Liver (tissue), 9 donors: ENCODE data around the gene NSG1. TPM values are rescaled to one million over a fixed set of nuclear protein-coding genes. Genes with fewer than 3 reads are reported as not detected.

Experiments
- DNase-seq: peaks from one replicate; pipeline ENCODE4 v3.0.0-alpha.2; 2017; ENCODE audit warnings: low spot score
- H3K27ac ChIP-seq, 2 donors: one replicate each; pipeline ENCODE4 v1.7.0; 2013; ENCODE audit warnings: inconsistent platforms in 2 of 2, low read length in 2 of 2, control low read depth in 1 of 2, low read depth in 1 of 2, mild to moderate bottlenecking in 1 of 2
- H3K27me3 ChIP-seq, 4 donors: one replicate each; pipeline versions ENCODE4 v1.6.1 to v1.7.0; 2013; ENCODE audit warnings: low read length in 3 of 4, inconsistent platforms in 1 of 4, mild to moderate bottlenecking in 1 of 4, moderate library complexity in 1 of 4; ENCODE audit not compliant: control insufficient read depth in 4 of 4, insufficient read depth in 4 of 4
- H3K36me3 ChIP-seq, 4 donors: one replicate each; pipeline versions ENCODE4 v1.6.1 to v1.7.0; 2013; ENCODE audit warnings: low read length in 3 of 4, mild to moderate bottlenecking in 3 of 4, low read depth in 1 of 4, moderate library complexity in 1 of 4; ENCODE audit not compliant: control insufficient read depth in 4 of 4, insufficient read depth in 3 of 4
- H3K4me1 ChIP-seq, 4 donors: one replicate each; pipeline versions ENCODE4 v1.6.1 to v1.7.0; 2013; ENCODE audit warnings: low read length in 3 of 4, mild to moderate bottlenecking in 3 of 4, moderate library complexity in 1 of 4; ENCODE audit not compliant: control insufficient read depth in 4 of 4, insufficient read depth in 4 of 4
- H3K4me3 ChIP-seq, 3 donors: one replicate each; pipeline versions ENCODE4 v1.6.1 to v1.7.0; 2013; ENCODE audit warnings: low read length in 3 of 3, control low read depth in 1 of 3, low read depth in 1 of 3, mild to moderate bottlenecking in 1 of 3
- H3K9ac ChIP-seq, 2 donors: one replicate each; pipeline ENCODE4 v1.7.0; 2013; ENCODE audit warnings: low read length in 2 of 2, mild to moderate bottlenecking in 2 of 2, moderate library complexity in 2 of 2, control low read depth in 1 of 2, low read depth in 1 of 2
- H3K9me3 ChIP-seq, 4 donors: one replicate each; pipeline versions ENCODE4 v1.6.1 to v1.7.0; 2013; ENCODE audit warnings: low read length in 3 of 4; ENCODE audit not compliant: control insufficient read depth in 4 of 4
- CTCF ChIP-seq: fragments of 150-350 bp; IDR thresholded peaks from 2 replicates; pipeline ENCODE4 v1.5.1; 2017; ENCODE audit warnings: improper control_type of control experiment, low read depth, low read length; ENCODE audit not compliant: missing input control
- FOXA1 ChIP-seq: IDR thresholded peaks from 2 replicates; pipeline ENCODE4 v1.6.1; 2016; ENCODE audit warnings: antibody characterized with exemption
- FOXA2 ChIP-seq: IDR thresholded peaks from 2 replicates; pipeline ENCODE4 v1.6.1; 2016; ENCODE audit warnings: antibody characterized with exemption
- GABPA ChIP-seq, 2 donors: IDR thresholded peaks in 1 of 2; conservative IDR thresholded peaks in 1 of 2; 2 replicates each; pipeline ENCODE4 v1.6.1; 2016; ENCODE audit warnings: antibody characterized with exemption in 2 of 2, mild to moderate bottlenecking in 1 of 2, moderate library complexity in 1 of 2
- HNF4A ChIP-seq, 2 donors: conservative IDR thresholded peaks; 2 replicates each; pipeline ENCODE4 v1.6.1; 2016; ENCODE audit warnings: antibody characterized with exemption in 2 of 2, mild to moderate bottlenecking in 2 of 2
- HNF4G ChIP-seq: IDR thresholded peaks from 2 replicates; pipeline ENCODE4 v1.6.1; 2016; ENCODE audit warnings: antibody characterized with exemption
- NR2F2 ChIP-seq: IDR thresholded peaks from 2 replicates; pipeline ENCODE4 v1.6.1; 2016; ENCODE audit warnings: antibody characterized with exemption
- RAD21 ChIP-seq, 2 donors: IDR thresholded peaks; 2 replicates each; pipeline ENCODE4 v1.6.1; 2016; ENCODE audit warnings: antibody characterized with exemption in 2 of 2, mild to moderate bottlenecking in 2 of 2
- RXRA ChIP-seq, 2 donors: IDR thresholded peaks; 2 replicates each; pipeline ENCODE4 v1.6.1; 2017 to 2018; ENCODE audit warnings: antibody characterized with exemption in 2 of 2, mild to moderate bottlenecking in 1 of 2
- YY1 ChIP-seq: IDR thresholded peaks from 2 replicates; pipeline ENCODE4 v1.6.1; 2016; ENCODE audit warnings: antibody characterized with exemption, mild to moderate bottlenecking
- WGBS: extraction: QIAGEN DNeasy Blood & Tissue Kit; methylation state at CpG from one replicate; pipeline ENCODE4 v1.1.7; 2013; 5-methylcytosine and 5-hydroxymethylcytosine counted together
- polyA plus RNA-seq, 2 donors: library from polyadenylated mRNA; stranded (reverse) in 1 of 2; unstranded in 1 of 2; fragments of 200-250 nt in 1 of 2; fragments of >200 nt in 1 of 2; fragmentation: Nextera tagmentation in 1 of 2; extraction: Ambion mirVana in 1 of 2; gene quantifications; one replicate each; pipeline versions ENCODE4 v1.2.1 to v1.2.3, GENCODE V29; 2013 to 2015
- total RNA-seq, 2 donors: library from RNA; depleted of rRNA; stranded (reverse); fragments of >200 nt; gene quantifications; one replicate each; pipeline ENCODE4 v1.2.3, GENCODE V29; 2014
- TF ChIP-seq, protein P1 (sequence below): IDR thresholded peaks from 2 replicates; pipeline ENCODE4 v1.6.1; 2016; ENCODE audit warnings: antibody characterized with exemption
- TF ChIP-seq, protein P2 (sequence below): IDR thresholded peaks from 2 replicates; pipeline ENCODE4 v1.6.1; 2016; ENCODE audit warnings: antibody characterized with exemption
- TF ChIP-seq, protein P3 (sequence below): IDR thresholded peaks from 2 replicates; pipeline ENCODE4 v1.6.1; 2016; ENCODE audit warnings: antibody characterized with exemption
- donor health status: healthy.
- donor health status: healthy.
- donor health status: healthy.
- donor health status: healthy.
- donor health status: healthy.

NSG1 gene
- total and polyA plus RNA-seq, 4 donors, result under 0.01 to 0.33 (median 0.13) TPM

DNA sequence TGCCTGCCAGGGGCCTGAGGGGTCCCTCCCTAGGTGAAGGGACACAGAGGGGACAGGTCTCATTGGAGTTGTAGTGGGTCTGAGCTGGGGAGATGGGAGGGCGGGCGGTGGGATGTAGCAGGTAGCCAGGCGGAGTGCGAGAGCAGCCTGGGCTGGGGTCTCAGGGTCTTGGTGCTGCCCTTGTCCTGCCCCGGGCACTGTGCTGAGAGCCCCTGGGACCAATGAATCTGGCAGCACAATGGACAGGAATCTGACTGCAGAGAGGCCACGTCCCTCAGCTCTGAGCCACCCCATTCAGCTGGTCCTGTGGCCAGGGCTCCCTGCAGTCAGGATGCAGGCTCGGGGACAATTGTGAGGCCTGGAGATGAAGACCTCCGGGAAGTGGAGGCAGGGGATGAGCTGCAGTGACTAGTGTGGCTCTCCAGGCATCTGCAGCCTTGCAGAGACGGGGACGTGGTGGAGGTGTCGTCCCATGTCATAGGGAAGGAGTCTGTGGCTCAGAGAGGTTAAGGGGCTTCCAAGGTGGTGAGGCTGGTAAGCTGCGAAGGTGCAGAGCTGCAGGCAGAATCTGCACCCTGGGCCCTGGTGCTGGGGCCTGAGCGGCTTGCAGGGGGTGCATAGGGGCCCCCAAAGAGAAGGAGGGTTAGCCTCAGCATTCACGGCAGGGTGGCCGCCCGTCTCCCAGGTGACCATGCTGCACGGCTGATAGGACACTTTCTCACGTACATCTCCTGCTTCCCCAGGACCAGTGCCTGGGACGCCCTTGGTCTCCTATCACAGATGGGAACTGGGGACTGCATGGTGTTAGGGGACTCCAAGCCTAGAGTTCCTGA lies 20.6 kb downstream of the NSG1 start:
- H3K9ac ChIP-seq, result no peak overlapping the region
- H3K27me3 ChIP-seq, result no peaks in the 10 kb centered on the region
- DNase-seq, result no peak
- no peak overlapping the region for H3K27ac ChIP-seq
- H3K4me3 ChIP-seq, result no peak overlapping the region
- no peaks in the 10 kb centered on the region for H3K4me1 ChIP-seq
- no peaks in the 10 kb centered on the region for H3K36me3 ChIP-seq
- WGBS, result 71% methylated on average over 19 of the region's 19 CpGs
- no peak for TF ChIP-seq GABPA (IDR thresholded peaks at IDR 0.05 in 1 of 2, conservative IDR thresholded peaks at IDR 0.05 in 1 of 2)
- TF ChIP-seq HNF4A (conservative IDR thresholded peaks at IDR 0.05), result no peak
- no peak for TF ChIP-seq FOXA1
- TF ChIP-seq, protein P1, sequence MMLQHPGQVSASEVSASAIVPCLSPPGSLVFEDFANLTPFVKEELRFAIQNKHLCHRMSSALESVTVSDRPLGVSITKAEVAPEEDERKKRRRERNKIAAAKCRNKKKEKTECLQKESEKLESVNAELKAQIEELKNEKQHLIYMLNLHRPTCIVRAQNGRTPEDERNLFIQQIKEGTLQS, result no peak
- TF ChIP-seq RAD21 (IDR thresholded peaks at IDR 0.05), result no peak
- TF ChIP-seq, protein P2, sequence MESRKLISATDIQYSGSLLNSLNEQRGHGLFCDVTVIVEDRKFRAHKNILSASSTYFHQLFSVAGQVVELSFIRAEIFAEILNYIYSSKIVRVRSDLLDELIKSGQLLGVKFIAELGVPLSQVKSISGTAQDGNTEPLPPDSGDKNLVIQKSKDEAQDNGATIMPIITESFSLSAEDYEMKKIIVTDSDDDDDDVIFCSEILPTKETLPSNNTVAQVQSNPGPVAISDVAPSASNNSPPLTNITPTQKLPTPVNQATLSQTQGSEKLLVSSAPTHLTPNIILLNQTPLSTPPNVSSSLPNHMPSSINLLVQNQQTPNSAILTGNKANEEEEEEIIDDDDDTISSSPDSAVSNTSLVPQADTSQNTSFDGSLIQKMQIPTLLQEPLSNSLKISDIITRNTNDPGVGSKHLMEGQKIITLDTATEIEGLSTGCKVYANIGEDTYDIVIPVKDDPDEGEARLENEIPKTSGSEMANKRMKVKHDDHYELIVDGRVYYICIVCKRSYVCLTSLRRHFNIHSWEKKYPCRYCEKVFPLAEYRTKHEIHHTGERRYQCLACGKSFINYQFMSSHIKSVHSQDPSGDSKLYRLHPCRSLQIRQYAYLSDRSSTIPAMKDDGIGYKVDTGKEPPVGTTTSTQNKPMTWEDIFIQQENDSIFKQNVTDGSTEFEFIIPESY, result no peak
- TF ChIP-seq, protein P3, sequence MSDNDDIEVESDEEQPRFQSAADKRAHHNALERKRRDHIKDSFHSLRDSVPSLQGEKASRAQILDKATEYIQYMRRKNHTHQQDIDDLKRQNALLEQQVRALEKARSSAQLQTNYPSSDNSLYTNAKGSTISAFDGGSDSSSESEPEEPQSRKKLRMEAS, result no peak
- TF ChIP-seq NR2F2, result no peak
- TF ChIP-seq YY1, result no peak
- no peaks in the 10 kb centered on the region for H3K9me3 ChIP-seq

DNA sequence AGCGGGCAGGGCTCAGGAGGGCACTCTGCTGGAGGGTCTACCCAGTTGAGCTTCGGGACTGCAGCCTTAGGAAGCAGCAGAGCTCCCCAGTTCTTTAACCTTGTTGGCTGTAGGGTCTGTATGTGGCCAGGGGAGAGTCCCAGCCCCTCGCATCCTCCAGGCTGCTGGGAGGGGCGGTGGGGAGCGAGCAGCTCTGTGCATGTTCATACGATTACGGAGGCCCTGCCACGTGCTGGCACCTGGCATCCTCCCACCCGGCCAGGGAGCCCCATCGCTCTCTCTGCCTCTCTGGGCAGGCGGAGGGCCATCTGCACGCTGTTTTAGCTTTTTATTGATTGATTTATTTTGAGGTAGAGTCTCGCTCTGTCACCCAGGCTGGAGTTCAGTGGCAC lies 21.2 kb downstream of the NSG1 start:
- Histone ChIP-seq H3K36me3 (no peaks in the 10 kb centered on the region), H3K9ac (no peak overlapping the region), H3K4me1 (no peaks in the 10 kb centered on the region), H3K27ac (no peak overlapping the region), H3K9me3 (no peaks in the 10 kb centered on the region), H3K4me3 (no peak overlapping the region), H3K27me3 (no peaks in the 10 kb centered on the region)
- 69% methylated on average over 13 of the region's 13 CpGs for WGBS
- no peak for DNase-seq
- no peak for TF ChIP-seq CTCF
- no peak for TF ChIP-seq HNF4G
- no peak for TF ChIP-seq FOXA2
- TF ChIP-seq, protein P2, result no peak
- TF ChIP-seq, protein P3, result no peak
- TF ChIP-seq RXRA (IDR thresholded peaks at IDR 0.05), result no peak
